Endothelial cell (in vitro differentiated cells): ENCODE measurements around the gene CCL14. TPM values are rescaled to one million over a fixed set of nuclear protein-coding genes. Genes with fewer than 3 reads are reported as not detected.

Source experiments
- DNase-seq: peaks from one replicate; pipeline ENCODE4 v3.0.0; 2021; ENCODE audit warnings: low spot score
- H3K27ac Mint-ChIP-seq: one replicate; pipeline ENCODE4 v1.8.0; 2021; ENCODE audit warnings: mixed read lengths, inconsistent platforms; ENCODE audit not compliant: unreplicated experiment
- H3K27me3 Mint-ChIP-seq: one replicate; pipeline ENCODE4 v1.8.0; 2021; ENCODE audit warnings: mild to moderate bottlenecking, moderate library complexity, mixed read lengths, inconsistent platforms; ENCODE audit not compliant: unreplicated experiment
- H3K36me3 Mint-ChIP-seq: one replicate; pipeline ENCODE4 v1.8.0; 2021; ENCODE audit warnings: mild to moderate bottlenecking, low read depth, mixed read lengths, inconsistent platforms; ENCODE audit not compliant: unreplicated experiment
- H3K4me1 Mint-ChIP-seq: one replicate; pipeline ENCODE4 v1.8.0; 2021; ENCODE audit warnings: mild to moderate bottlenecking, mixed read lengths, inconsistent platforms; ENCODE audit not compliant: unreplicated experiment
- H3K4me3 Mint-ChIP-seq: one replicate; pipeline ENCODE4 v1.8.0; 2021; ENCODE audit warnings: mild to moderate bottlenecking, mixed read lengths, inconsistent platforms; ENCODE audit not compliant: unreplicated experiment
- H3K9me3 Mint-ChIP-seq: one replicate; pipeline ENCODE4 v1.8.0; 2021; ENCODE audit warnings: mixed read lengths, inconsistent platforms; ENCODE audit not compliant: unreplicated experiment
- CTCF ChIP-seq: fragments of 200-600 bp; sonication (generic); IDR thresholded peaks from one replicate; pipeline ENCODE4 v1.5.0; 2021; ENCODE audit warnings: antibody characterized with exemption; ENCODE audit not compliant: unreplicated experiment
- total RNA-seq: library from RNA; stranded (reverse); fragmentation: NEBNext Ultra II Directional; extraction: Animal tissue kit (Norgen Biotek cat#: 25700); gene quantifications from one replicate; pipeline ENCODE4 v1.2.1, GENCODE V29; 2021; ENCODE audit not compliant: unreplicated experiment

CCL14 gene
- total RNA-seq, 1 donor from 2014 or later = not detected

DNA sequence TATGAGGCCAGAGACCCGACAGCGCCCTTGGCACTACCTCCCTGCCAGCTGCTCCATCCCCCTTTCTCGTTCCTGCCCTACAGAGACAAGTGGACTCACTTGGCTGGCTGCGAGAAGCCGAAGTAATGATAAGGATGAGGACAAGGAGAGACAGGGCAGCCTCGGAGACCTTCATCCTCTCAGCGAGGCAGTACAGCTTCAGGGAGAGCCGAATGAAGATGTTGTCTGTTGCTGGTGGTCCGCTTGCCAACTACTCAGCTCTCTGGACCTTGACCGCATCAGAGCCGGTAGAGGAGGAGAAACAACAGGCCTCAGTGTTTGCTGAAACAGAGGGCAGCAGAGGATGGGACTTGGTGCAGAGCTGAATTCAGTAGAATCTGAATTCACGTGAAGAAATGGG is 5.3 kb downstream of the CCL14 start, which contains the start of gene CCL16:
Gene CCL16 (minus strand): TSS at position 252 of the 400 bp plus-strand sequence. CDS start 77 bp downstream, at position 175.
- H3K9me3 Mint-ChIP-seq = no peaks in the 10 kb centered on the region
- H3K36me3 Mint-ChIP-seq = no peaks in the 10 kb centered on the region
- H3K4me1 Mint-ChIP-seq = peaks cover 8% of the 10 kb centered on the region
- no peak for DNase-seq
- H3K27ac Mint-ChIP-seq = no peak within 1 kb of the TSS
- peaks cover 6% of the 10 kb centered on the region for H3K27me3 Mint-ChIP-seq
- no peak within 1 kb of the TSS for H3K4me3 Mint-ChIP-seq
- TF ChIP-seq CTCF = no peak

GRCh38 chr17:35978346-35978745 is 8.2 kb downstream of the CCL14 start:
- no peaks in the 10 kb centered on the region for H3K9me3 Mint-ChIP-seq
- peaks cover 7% of the 10 kb centered on the region for H3K4me1 Mint-ChIP-seq
- no peak for DNase-seq
- H3K36me3 Mint-ChIP-seq = no peaks in the 10 kb centered on the region
- no peak overlapping the region for H3K27ac Mint-ChIP-seq
- peaks cover 6% of the 10 kb centered on the region for H3K27me3 Mint-ChIP-seq
- no peak for TF ChIP-seq CTCF
- no peak overlapping the region for H3K4me3 Mint-ChIP-seq

DNA sequence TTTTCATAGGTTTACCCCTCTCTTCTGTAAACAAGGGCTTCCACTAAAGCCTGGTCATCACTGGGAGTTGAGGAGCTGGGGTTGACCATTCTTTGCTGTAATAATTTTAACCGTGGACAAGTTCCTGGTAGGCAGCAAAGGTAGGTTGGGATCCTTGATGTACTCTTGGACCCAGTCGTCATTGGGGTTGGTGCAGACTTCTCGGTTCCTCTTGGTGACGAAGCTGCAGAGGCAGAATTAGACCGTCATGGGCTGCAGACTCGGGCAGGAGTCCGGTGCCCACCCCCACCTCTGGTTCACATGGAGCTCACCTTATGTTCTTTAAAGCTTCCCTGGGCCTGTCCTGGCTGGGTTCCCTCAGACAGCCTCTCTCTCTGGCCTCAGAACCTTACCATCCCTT is 9.0 kb downstream of the CCL14 start:
- H3K4me1 Mint-ChIP-seq = peaks cover 15% of the 10 kb centered on the region
- no peaks in the 10 kb centered on the region for H3K36me3 Mint-ChIP-seq
- no peak overlapping the region for H3K27ac Mint-ChIP-seq
- DNase-seq = no peak
- no peak for TF ChIP-seq CTCF
- H3K4me3 Mint-ChIP-seq = no peak overlapping the region
- H3K9me3 Mint-ChIP-seq = no peaks in the 10 kb centered on the region
- peaks cover 6% of the 10 kb centered on the region for H3K27me3 Mint-ChIP-seq

DNA sequence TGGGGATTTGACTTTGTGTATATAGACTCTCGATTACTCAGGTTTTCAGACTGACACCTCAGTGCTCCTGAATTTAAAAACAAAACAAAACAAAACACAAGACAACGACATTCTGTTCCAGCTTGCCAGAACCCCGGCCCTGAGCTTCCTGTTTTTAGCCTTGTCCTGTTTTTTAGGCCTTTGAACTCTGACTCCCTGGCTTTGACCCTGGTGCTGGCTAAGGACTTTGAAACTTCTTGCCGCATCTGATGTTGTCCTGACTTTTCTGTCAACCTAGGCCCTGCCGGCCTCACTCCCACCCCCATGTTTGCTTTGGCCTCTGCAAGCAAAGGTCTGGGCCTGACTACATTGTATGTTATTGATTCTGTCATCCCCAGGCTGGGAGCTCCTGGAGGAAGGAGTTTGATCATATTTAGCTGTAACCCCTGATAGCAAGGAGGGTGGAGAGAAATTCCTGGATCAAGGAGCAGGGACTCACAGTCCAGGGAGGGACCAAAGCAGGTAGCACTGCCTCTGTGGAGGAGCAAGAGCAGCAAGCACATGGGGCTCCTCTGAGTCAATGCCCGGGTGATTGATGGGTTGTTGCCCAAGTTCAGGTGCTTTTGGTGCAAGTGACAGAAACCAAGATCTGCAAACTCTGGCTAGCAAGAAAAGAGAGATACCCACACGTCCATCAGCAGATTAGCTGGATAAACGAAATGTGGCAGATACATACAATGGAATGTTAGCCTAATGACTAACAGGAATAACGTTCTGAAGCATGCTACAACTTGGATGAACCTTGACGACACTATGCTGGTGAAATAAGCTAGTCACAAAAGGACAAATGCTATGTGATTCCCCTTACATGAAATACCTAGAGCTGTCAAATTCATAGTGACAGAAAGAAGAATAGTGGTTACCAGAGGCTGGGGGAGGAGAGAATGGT is 12.9 kb downstream of the CCL14 start:
- Mint-ChIP-seq H3K4me3 (no peak overlapping the region), H3K27me3 (peaks cover 1% of the 10 kb centered on the region), H3K4me1 (peaks cover 26% of the 10 kb centered on the region), H3K36me3 (no peaks in the 10 kb centered on the region), H3K27ac (peak overlapping the region; percentile 70), H3K9me3 (no peaks in the 10 kb centered on the region)
- no peak for DNase-seq
- no peak for TF ChIP-seq CTCF

DNA sequence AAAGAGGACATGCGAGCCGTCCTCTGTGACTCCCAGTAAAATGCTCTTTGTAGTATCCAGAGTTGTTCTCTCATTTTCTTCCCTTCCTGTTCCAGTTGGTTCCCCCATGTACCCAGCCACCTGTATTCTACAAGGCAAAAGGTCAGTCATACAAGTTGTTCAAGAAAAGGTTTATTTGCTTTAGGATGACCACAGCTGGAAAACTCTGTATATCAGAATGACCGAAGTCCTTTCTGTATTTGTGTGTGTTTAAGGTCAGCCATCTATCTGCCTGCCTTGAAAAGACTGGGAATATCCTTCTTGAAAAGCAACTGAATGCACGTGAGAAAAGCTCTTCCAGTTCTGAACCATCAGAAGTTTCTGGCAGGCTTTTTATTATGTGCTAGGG is 13.6 kb downstream of the CCL14 start:
- Mint-ChIP-seq H3K27ac (peak overlapping the region; percentile 70), H3K4me3 (no peak overlapping the region), H3K9me3 (no peaks in the 10 kb centered on the region), H3K4me1 (peaks cover 26% of the 10 kb centered on the region), H3K36me3 (no peaks in the 10 kb centered on the region), H3K27me3 (peaks cover 1% of the 10 kb centered on the region)
- no peak for DNase-seq
- no peak for TF ChIP-seq CTCF
